Naive thymus-derived CD4-positive, alpha-beta T cell (primary cell): Measurements from ENCODE around the gene PITPNC1. TPM values are rescaled to one million over a fixed set of nuclear protein-coding genes. Genes with fewer than 3 reads are reported as not detected.

Experiments
- ATAC-seq: fragments of 150-1000 bp; cut with Tn5 transposase; 2 replicates; pipeline ENCODE4 v1.10.0; 2021; ENCODE audit warnings: mild to moderate bottlenecking, moderate library complexity
- CTCF ChIA-PET: fragments of 350-600 bp; sonication (Branson Sonifier 250); formaldehyde crosslinking; loops from one replicate; lab custom pipeline; 2021; ENCODE audit warnings: antibody characterized with exemption; lab: Charles Lee
- POLR2A ChIA-PET: fragments of 350-600 bp; sonication (Branson Sonifier 250); formaldehyde crosslinking; loops from one replicate; lab custom pipeline; 2021; ENCODE audit warnings: antibody characterized with exemption, inconsistent platforms; lab: Charles Lee
- DNase-seq, 9 donors: peaks; one replicate each; pipeline versions ENCODE4 v3.0.0 to v3.0.0-alpha.2; 2020 to 2022; ENCODE audit warnings: mixed read lengths in 1 of 9
- H3K27ac ChIP-seq: one replicate; pipeline ENCODE4 v1.7.0; 2013; ENCODE audit warnings: mild to moderate bottlenecking, low read depth, low read length, moderate library complexity
- H3K27me3 ChIP-seq, 2 donors: one replicate each; pipeline ENCODE4 v1.7.0; 2013; ENCODE audit warnings: low read length in 2 of 2, mild to moderate bottlenecking in 2 of 2, moderate library complexity in 2 of 2; ENCODE audit not compliant: control insufficient read depth in 2 of 2, insufficient read depth in 2 of 2
- H3K36me3 ChIP-seq, 3 experiments: 1 replicate in 2 of 3; 2 replicates in 1 of 3; pipeline ENCODE4 v1.7.0; 2013; ENCODE audit warnings: low read length in 3 of 3, mild to moderate bottlenecking in 3 of 3, moderate library complexity in 1 of 3; ENCODE audit not compliant: insufficient read depth in 3 of 3, control insufficient read depth in 2 of 3
- H3K4me1 ChIP-seq, 2 donors: one replicate each; pipeline ENCODE4 v1.7.0; 2013; ENCODE audit warnings: low read length in 2 of 2, mild to moderate bottlenecking in 2 of 2, moderate library complexity in 1 of 2; ENCODE audit not compliant: control insufficient read depth in 2 of 2, insufficient read depth in 2 of 2
- H3K4me3 ChIP-seq: 2 replicates; pipeline ENCODE4 v1.7.0; 2013; ENCODE audit warnings: mild to moderate bottlenecking, low read length
- H3K9me3 ChIP-seq, 3 experiments: 1 replicate in 2 of 3; 2 replicates in 1 of 3; pipeline ENCODE4 v1.7.0; 2013; ENCODE audit warnings: low read length in 3 of 3; ENCODE audit not compliant: control insufficient read depth in 2 of 3
- H3K27ac Mint-ChIP-seq, 9 donors: one replicate each; pipeline ENCODE4 v1.8.0; 2020 to 2022; ENCODE audit warnings: mixed read lengths in 9 of 9, mild to moderate bottlenecking in 8 of 9, moderate library complexity in 5 of 9, inconsistent platforms in 2 of 9
- H3K27me3 Mint-ChIP-seq, 5 donors: one replicate each; pipeline ENCODE4 v1.8.0; 2021 to 2022; ENCODE audit warnings: mixed read lengths in 5 of 5, mild to moderate bottlenecking in 1 of 5
- H3K36me3 Mint-ChIP-seq, 5 donors: one replicate each; pipeline ENCODE4 v1.8.0; 2020 to 2022; ENCODE audit warnings: mixed read lengths in 5 of 5, mild to moderate bottlenecking in 3 of 5, inconsistent platforms in 1 of 5
- H3K4me1 Mint-ChIP-seq, 7 donors: one replicate each; pipeline ENCODE4 v1.8.0; 2020 to 2022; ENCODE audit warnings: mixed read lengths in 7 of 7, mild to moderate bottlenecking in 3 of 7, inconsistent platforms in 1 of 7
- H3K4me3 Mint-ChIP-seq, 10 donors: one replicate each; pipeline ENCODE4 v1.8.0; 2020 to 2022; ENCODE audit warnings: mild to moderate bottlenecking in 10 of 10, mixed read lengths in 10 of 10, moderate library complexity in 6 of 10, inconsistent platforms in 2 of 10
- H3K9me3 Mint-ChIP-seq, 11 donors: one replicate each; pipeline ENCODE4 v1.8.0; 2020 to 2022; ENCODE audit warnings: mixed read lengths in 11 of 11, mild to moderate bottlenecking in 4 of 11, inconsistent platforms in 1 of 11, moderate library complexity in 1 of 11
- intact Hi-C, 2 donors: fragments of 100-400 bp; cut with micrococcal nuclease; formaldehyde crosslinking; loops; one replicate each; pipeline ENCODE4 v1.15.1; 2023
- polyA plus RNA-seq, 2 donors: library from polyadenylated mRNA; unstranded; fragments of 300-500 nt; fragmentation: Illumina TruSeq; gene quantifications; one replicate each; pipeline ENCODE4 v1.2.3, GENCODE V29; 2021
- total RNA-seq, 6 experiments: library from RNA in 5 of 6; stranded (reverse) in 5 of 6; gene quantifications; 1 replicate in 5 of 6; 2 replicates in 1 of 6; pipeline ENCODE4 v1.2.3 and lab custom pipeline; 2021 to 2026

Gene PITPNC1
- total and polyA plus RNA-seq, 7 experiments from 2014 or later, result 53.1 to 148 (median 102) TPM

DNA sequence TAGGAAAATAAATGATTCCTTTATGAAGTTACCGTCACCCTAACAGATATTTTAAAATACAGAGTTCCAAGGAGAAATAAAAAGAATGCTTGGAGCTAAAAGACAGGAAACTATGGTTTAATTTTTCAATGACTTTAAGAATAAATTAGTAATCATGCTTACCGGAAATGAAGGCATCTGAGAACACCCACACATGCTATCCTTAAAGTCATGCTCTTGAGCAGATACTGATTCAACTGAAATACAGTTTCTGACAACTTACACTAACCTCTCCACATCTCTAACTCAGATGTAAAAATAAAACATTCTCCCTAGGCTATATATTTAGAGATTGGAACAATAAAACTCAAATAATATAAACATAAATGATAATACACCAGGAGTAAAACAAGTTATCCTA, 18.5 kb upstream of the PITPNC1 start:
- Mint-ChIP-seq H3K9me3 (peaks cover 0 to 3% (median 0%) of the 10 kb centered on the region in 11 donors), H3K27me3 (no peaks in the 10 kb centered on the region), H3K36me3 (peaks cover 11 to 28% (median 12%) of the 10 kb centered on the region in 5 donors), H3K27ac (peak overlapping the region; percentile 45 to 88 (median 65)), H3K4me3 (peak overlapping the region; percentile 12 to 71 (median 52)), H3K4me1 (peaks cover 35 to 66% (median 46%) of the 10 kb centered on the region in 7 donors)
- ChIA-PET POLR2A (interaction anchor here (0.6 kb wide), 1 partner anchor 17 kb away, joined by 3 read pairs; no protein-coding TSS in a partner anchor), CTCF (interaction anchor here (1.7 to 1.9 kb wide), 2 partner anchors 15 to 17 kb away, joined by 5 to 12 read pairs; no protein-coding TSS in a partner anchor)
- H3K9me3 ChIP-seq, result no peaks in the 10 kb centered on the region
- intact Hi-C loops, result no loop called here
- peaks cover 20 to 27% of the 10 kb centered on the region in 2 donors for H3K4me1 ChIP-seq
- peak overlapping the region; percentile 14 for H3K27ac ChIP-seq
- peaks cover 4 to 49% (median 11%) of the 10 kb centered on the region in 3 experiments for H3K36me3 ChIP-seq
- ATAC-seq (no peak), DNase-seq (no peak)
- H3K4me3 ChIP-seq, result no peak overlapping the region
- no peaks in the 10 kb centered on the region for H3K27me3 ChIP-seq

- ChIA-PET CTCF (interaction anchor here (0.5 to 1.9 kb wide), 7 partner anchors 8 to 635 kb away, joined by 3 to 12 read pairs (median 4); no protein-coding TSS in a partner anchor), POLR2A (interaction anchor here (1.0 to 1.5 kb wide), 2 partner anchors 8 to 116 kb away, joined by 3 read pairs; no protein-coding TSS in a partner anchor)
- DNase-seq, result peak in 7 of 9 donors; percentile 54 to 78 (median 70)
- H3K4me3 ChIP-seq, result no peak overlapping the region
- Mint-ChIP-seq H3K4me1 (peaks cover 47 to 81% (median 61%) of the 10 kb centered on the region in 7 donors), H3K36me3 (peaks cover 8 to 29% (median 12%) of the 10 kb centered on the region in 5 donors), H3K9me3 (no peaks in the 10 kb centered on the region), H3K27me3 (no peaks in the 10 kb centered on the region), H3K27ac (peak overlapping the region; percentile 60 to 94 (median 80)), H3K4me3 (peak overlapping the region; percentile 6 to 77 (median 49))
- peaks cover 33 to 39% of the 10 kb centered on the region in 2 donors for H3K4me1 ChIP-seq
- H3K27ac ChIP-seq, result peak overlapping the region; percentile 58
- peaks cover 0 to 34% (median 7%) of the 10 kb centered on the region in 3 experiments for H3K36me3 ChIP-seq
- H3K9me3 ChIP-seq, result no peaks in the 10 kb centered on the region
- intact Hi-C loops, result loop anchor here in 1 of 2 donors (1.0 kb wide), 3 partner anchors 17 to 329 kb away; partner anchors contain the start of gene PITPNC1
- ATAC-seq, result peak; percentile 97
- no peaks in the 10 kb centered on the region for H3K27me3 ChIP-seq
Observed at GRCh38 chr17:67359960-67360791, 16.9 kb upstream of the PITPNC1 start.

DNA sequence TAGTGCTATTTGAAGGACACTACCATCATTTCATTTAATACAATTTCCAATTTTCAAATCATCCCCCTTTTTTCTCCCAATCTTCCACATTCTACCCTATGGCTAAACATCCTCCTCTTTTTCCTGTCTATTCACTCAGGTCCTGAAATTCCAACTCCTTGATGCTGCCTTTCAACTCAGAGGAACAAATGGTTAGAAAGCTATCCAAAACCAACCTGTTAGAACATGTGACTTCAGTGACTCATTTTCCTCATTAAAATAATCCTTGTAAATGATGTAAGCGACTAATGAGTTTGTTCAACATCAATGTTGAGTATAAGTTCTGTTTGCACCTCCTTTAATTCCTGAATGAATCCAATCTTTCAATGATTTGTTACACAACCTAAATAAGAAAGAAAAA, 16.2 kb upstream of the PITPNC1 start:
- Mint-ChIP-seq H3K27ac (peak overlapping the region; percentile 52 to 94 (median 80)), H3K9me3 (no peaks in the 10 kb centered on the region), H3K27me3 (no peaks in the 10 kb centered on the region), H3K4me3 (peak overlapping the region in 5 of 10 donors; percentile 10 to 60 (median 30)), H3K36me3 (peaks cover 6 to 29% (median 10%) of the 10 kb centered on the region in 5 donors), H3K4me1 (peaks cover 54 to 85% (median 68%) of the 10 kb centered on the region in 7 donors)
- Histone ChIP-seq H3K27ac (peak overlapping the region; percentile 58), H3K36me3 (peaks cover 0 to 27% (median 3%) of the 10 kb centered on the region in 3 experiments), H3K4me3 (no peak overlapping the region), H3K27me3 (no peaks in the 10 kb centered on the region), H3K9me3 (no peaks in the 10 kb centered on the region), H3K4me1 (peaks cover 36 to 43% of the 10 kb centered on the region in 2 donors)
- intact Hi-C loops, result loop anchor here in 1 of 2 donors (1.0 kb wide), 3 partner anchors 16 to 328 kb away; partner anchors contain the start of gene PITPNC1
- POLR2A ChIA-PET, result no interaction called here
- no peak for ATAC-seq
- no peak for DNase-seq
- CTCF ChIA-PET, result interaction anchor here (0.6 kb wide), 1 partner anchor 270 kb away, joined by 4 read pairs; no protein-coding TSS in a partner anchor

DNA sequence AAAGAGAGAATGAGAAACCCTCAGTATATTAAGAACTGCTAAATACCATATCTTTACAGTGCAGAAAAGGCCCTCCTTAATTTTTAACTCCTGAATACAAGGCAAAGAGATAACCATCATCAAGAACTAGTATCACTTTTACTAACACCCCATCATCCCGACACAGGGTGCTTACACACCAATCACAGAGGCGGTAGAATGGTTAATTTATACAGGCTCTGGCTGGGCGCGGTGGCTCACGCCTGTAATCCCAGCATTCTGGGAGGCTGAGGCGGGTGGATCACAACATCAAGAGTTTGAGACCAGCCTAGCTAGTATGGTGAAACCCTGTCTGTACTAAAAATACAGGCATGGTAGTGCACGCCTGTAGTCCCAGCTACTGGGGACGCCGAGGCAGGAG, 14.9 kb upstream of the PITPNC1 start:
- H3K9me3 ChIP-seq, result no peaks in the 10 kb centered on the region
- CTCF ChIA-PET, result interaction anchor here (0.8 kb wide), 1 partner anchor 13 kb away, joined by 4 read pairs; no protein-coding TSS in a partner anchor
- POLR2A ChIA-PET, result interaction anchor here (0.7 to 1.2 kb wide), 3 partner anchors 14 to 356 kb away, joined by 3 to 5 read pairs (median 4); no protein-coding TSS in a partner anchor
- peak in 1 of 9 donors; percentile 20 for DNase-seq
- Mint-ChIP-seq H3K4me1 (peaks cover 58 to 87% (median 74%) of the 10 kb centered on the region in 7 donors), H3K27me3 (no peaks in the 10 kb centered on the region), H3K4me3 (peak overlapping the region in 8 of 10 donors; percentile 25 to 59 (median 42)), H3K9me3 (no peaks in the 10 kb centered on the region), H3K27ac (peak overlapping the region in 6 of 9 donors; percentile 11 to 76 (median 50)), H3K36me3 (peaks cover 4 to 27% (median 8%) of the 10 kb centered on the region in 5 donors)
- intact Hi-C loops, result no loop called here
- H3K36me3 ChIP-seq, result peaks cover 0 to 25% (median 0%) of the 10 kb centered on the region in 3 experiments
- H3K4me1 ChIP-seq, result peaks cover 42 to 48% of the 10 kb centered on the region in 2 donors
- ATAC-seq, result no peak
- no peaks in the 10 kb centered on the region for H3K27me3 ChIP-seq
- H3K27ac ChIP-seq, result no peak overlapping the region
- no peak overlapping the region for H3K4me3 ChIP-seq

DNA sequence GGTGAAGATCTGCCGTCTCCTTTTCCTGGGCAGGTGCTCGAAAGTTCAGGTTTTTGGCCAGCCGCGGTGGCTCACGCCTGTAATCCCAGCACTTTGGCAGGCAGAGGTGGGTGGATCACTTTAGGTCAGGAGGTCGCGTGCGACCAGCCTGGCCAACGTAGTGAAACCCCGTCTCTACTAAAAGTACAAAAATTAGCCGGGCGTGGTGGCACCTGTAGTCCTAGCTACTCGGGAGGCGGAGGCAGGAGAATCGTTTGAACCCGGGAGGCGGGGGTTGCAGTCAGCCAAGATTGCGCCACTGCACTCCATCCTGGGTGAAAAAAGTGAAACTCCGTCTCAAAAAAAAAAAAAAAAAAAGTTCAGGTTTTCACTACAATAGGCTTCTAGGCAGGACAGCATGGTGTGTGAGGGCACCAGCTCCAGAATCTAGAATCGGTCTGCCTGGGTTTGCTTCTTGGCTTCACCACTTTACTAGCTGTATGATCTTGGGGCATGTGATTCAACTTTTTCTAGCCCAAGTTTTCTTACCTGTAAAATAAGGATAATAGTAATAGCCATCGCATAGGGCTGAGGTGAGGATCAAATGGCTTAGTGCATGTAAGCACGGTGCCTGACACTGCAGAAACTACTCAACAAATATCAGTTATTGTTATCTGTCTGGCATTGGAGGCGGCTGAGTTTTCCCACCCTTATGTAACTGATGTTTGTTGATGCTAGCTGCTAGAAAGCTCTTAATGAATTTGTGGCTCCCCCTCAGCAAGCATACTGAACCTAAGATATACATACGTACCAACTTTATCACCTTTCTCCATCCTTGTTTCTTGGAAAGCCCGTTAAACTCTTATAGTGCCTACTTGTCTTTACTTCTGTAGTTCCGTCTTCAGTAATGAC, 12.0 kb upstream of the PITPNC1 start:
- no peaks in the 10 kb centered on the region for H3K27me3 Mint-ChIP-seq
- Histone ChIP-seq H3K36me3 (peaks cover 0 to 16% (median 0%) of the 10 kb centered on the region in 3 experiments), H3K4me1 (peaks cover 26 to 34% of the 10 kb centered on the region in 2 donors), H3K27ac (peak overlapping the region; percentile 89), H3K27me3 (no peaks in the 10 kb centered on the region), H3K4me3 (peak overlapping the region; percentile 76), H3K9me3 (no peaks in the 10 kb centered on the region)
- H3K9me3 Mint-ChIP-seq, result no peaks in the 10 kb centered on the region
- H3K36me3 Mint-ChIP-seq, result peaks cover 4 to 18% (median 8%) of the 10 kb centered on the region in 5 donors
- H3K4me3 Mint-ChIP-seq, result peak overlapping the region; percentile 91 to 99 (median 96)
- peaks cover 41 to 65% (median 59%) of the 10 kb centered on the region in 7 donors for H3K4me1 Mint-ChIP-seq
- intact Hi-C loops, result loop anchor here in 1 of 2 donors (5.0 kb wide), 1 partner anchor 143 kb away; no protein-coding TSS in a partner anchor
- ATAC-seq, result no peak
- DNase-seq, result peak in 1 of 9 donors; percentile 21
- ChIA-PET CTCF (interaction anchor here (0.5 to 2.2 kb wide), 6 partner anchors 9 to 335 kb away, joined by 3 to 7 read pairs (median 3); no protein-coding TSS in a partner anchor), POLR2A (interaction anchor here (0.6 to 3.2 kb wide), 10 partner anchors 8 to 461 kb away, joined by 3 to 19 read pairs (median 6); partner anchors contain the start of genes HELZ, NOL11 and PITPNC1)
- H3K27ac Mint-ChIP-seq, result peak overlapping the region; percentile 82 to 99 (median 96)
